ENCODE measurements around the gene USP47.
"Not testable (repeated sequence)": the region's sequence is repeated elsewhere in the genome, so short reads cannot be mapped to it uniquely, and the experiment has no call there.

The USP47 gene

GRCh38 chr11:11813288-11813962 lies 28.3 kb upstream of the USP47 start:
- Histone ChIP-seq H3K27me3 (ENCODE audit: control insufficient read depth, insufficient read depth, low read length) (no peaks in the 10 kb centered on the region), H3K27ac (ENCODE audit: low read depth, low read length) (peak overlapping the region; percentile 72), H3K36me3 (ENCODE audit: control insufficient read depth, insufficient read depth, low read length) (no peaks in the 10 kb centered on the region), H3K9ac (ENCODE audit: low read length) (no peak overlapping the region), H3K4me3 (ENCODE audit: low read length) (no peak overlapping the region), H3K4me1 (ENCODE audit: control insufficient read depth, insufficient read depth, low read length) (peaks cover 12% of the 10 kb centered on the region)

- H3K4me3 ChIP-seq (ENCODE audit: low read length) = no peak overlapping the region
- H3K9ac ChIP-seq (ENCODE audit: low read length) = no peak overlapping the region
- H3K27ac ChIP-seq (ENCODE audit: low read depth, low read length) = no peak overlapping the region
- peaks cover 6% of the 10 kb centered on the region for H3K4me1 ChIP-seq (ENCODE audit: control insufficient read depth, insufficient read depth, low read length)
- no peaks in the 10 kb centered on the region for H3K36me3 ChIP-seq (ENCODE audit: control insufficient read depth, insufficient read depth, low read length)
- H3K27me3 ChIP-seq (ENCODE audit: control insufficient read depth, insufficient read depth, low read length) = no peaks in the 10 kb centered on the region
Observed at GRCh38 chr11:11814614-11815452, 26.9 kb upstream of the USP47 start.

GRCh38 chr11:11816511-11817314 lies 25.1 kb upstream of the USP47 start:
- H3K4me3 ChIP-seq (ENCODE audit: low read length) = no peak overlapping the region
- no peaks in the 10 kb centered on the region for H3K27me3 ChIP-seq (ENCODE audit: control insufficient read depth, insufficient read depth, low read length)
- no peak overlapping the region for H3K9ac ChIP-seq (ENCODE audit: low read length)
- no peak overlapping the region for H3K27ac ChIP-seq (ENCODE audit: low read depth, low read length)
- H3K36me3 ChIP-seq (ENCODE audit: control insufficient read depth, insufficient read depth, low read length) = no peaks in the 10 kb centered on the region
- peaks cover 3% of the 10 kb centered on the region for H3K4me1 ChIP-seq (ENCODE audit: control insufficient read depth, insufficient read depth, low read length)

DNA sequence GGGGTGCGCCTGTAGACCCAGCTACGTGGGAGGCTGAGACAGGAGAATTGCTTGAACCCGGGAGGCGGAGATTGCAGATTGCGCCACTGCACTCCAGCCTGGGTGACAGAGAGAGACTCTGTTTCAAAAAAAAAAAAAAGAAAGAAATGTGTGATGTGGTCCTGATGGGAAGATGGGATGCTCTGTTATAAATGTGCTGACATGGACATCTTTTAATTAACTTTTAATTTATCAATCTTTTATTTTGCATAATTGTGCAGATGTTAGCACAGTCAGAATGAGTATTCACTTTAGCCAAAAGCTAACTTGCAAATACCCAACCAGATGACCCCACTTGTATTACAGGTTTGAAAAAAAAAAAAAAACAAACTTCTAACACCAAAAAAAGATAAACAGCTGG lies 23.8 kb upstream of the USP47 start:
- Histone ChIP-seq H3K27me3 (ENCODE audit: control insufficient read depth, insufficient read depth, low read length) (no peaks in the 10 kb centered on the region), H3K27ac (ENCODE audit: low read depth, low read length) (no peak overlapping the region), H3K4me3 (ENCODE audit: low read length) (no peak overlapping the region), H3K36me3 (ENCODE audit: control insufficient read depth, insufficient read depth, low read length) (no peaks in the 10 kb centered on the region), H3K4me1 (ENCODE audit: control insufficient read depth, insufficient read depth, low read length) (peaks cover 3% of the 10 kb centered on the region), H3K9ac (ENCODE audit: low read length) (no peak overlapping the region)

- H3K27me3 ChIP-seq (ENCODE audit: control insufficient read depth, insufficient read depth, low read length) = no peaks in the 10 kb centered on the region
- no peaks in the 10 kb centered on the region for H3K36me3 ChIP-seq (ENCODE audit: control insufficient read depth, insufficient read depth, low read length)
- H3K27ac ChIP-seq (ENCODE audit: low read depth, low read length) = no peak overlapping the region
- H3K4me1 ChIP-seq (ENCODE audit: control insufficient read depth, insufficient read depth, low read length) = peaks cover 3% of the 10 kb centered on the region
- no peak overlapping the region for H3K4me3 ChIP-seq (ENCODE audit: low read length)
- no peak overlapping the region for H3K9ac ChIP-seq (ENCODE audit: low read length)
Observed at GRCh38 chr11:11818529-11819121, 23.1 kb upstream of the USP47 start.

- Histone ChIP-seq H3K27me3 (ENCODE audit: control insufficient read depth, insufficient read depth, low read length) (no peaks in the 10 kb centered on the region), H3K9ac (ENCODE audit: low read length) (no peak overlapping the region), H3K4me1 (ENCODE audit: control insufficient read depth, insufficient read depth, low read length) (no peaks in the 10 kb centered on the region), H3K36me3 (ENCODE audit: control insufficient read depth, insufficient read depth, low read length) (no peaks in the 10 kb centered on the region), H3K27ac (ENCODE audit: low read depth, low read length) (no peak overlapping the region), H3K4me3 (ENCODE audit: low read length) (no peak overlapping the region)
Observed at GRCh38 chr11:11821899-11822298, 19.9 kb upstream of the USP47 start.

GRCh38 chr11:11822946-11823345 lies 18.8 kb upstream of the USP47 start:
- Histone ChIP-seq H3K4me3 (ENCODE audit: low read length) (no peak overlapping the region), H3K36me3 (ENCODE audit: control insufficient read depth, insufficient read depth, low read length) (no peaks in the 10 kb centered on the region), H3K27ac (ENCODE audit: low read depth, low read length) (no peak overlapping the region), H3K27me3 (ENCODE audit: control insufficient read depth, insufficient read depth, low read length) (no peaks in the 10 kb centered on the region), H3K4me1 (ENCODE audit: control insufficient read depth, insufficient read depth, low read length) (no peaks in the 10 kb centered on the region), H3K9ac (ENCODE audit: low read length) (no peak overlapping the region)

DNA sequence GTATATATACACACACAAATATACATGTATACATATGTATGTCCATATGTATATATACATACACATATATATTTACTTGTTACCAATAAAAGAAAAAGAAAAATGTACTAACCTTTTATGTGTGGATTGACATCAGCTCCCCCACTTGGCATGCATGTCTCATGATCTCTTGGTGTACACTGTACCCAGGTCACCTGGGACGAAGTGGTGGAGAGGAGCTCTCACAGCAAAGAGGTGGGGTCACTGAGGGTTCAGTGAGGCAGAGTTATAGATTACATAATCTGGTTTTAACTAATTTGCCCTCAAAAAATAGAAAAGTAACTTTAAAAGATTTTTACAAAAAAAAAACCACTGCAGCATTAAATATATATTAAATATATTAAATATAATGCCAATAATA lies 15.5 kb upstream of the USP47 start:
- no peaks in the 10 kb centered on the region for H3K36me3 ChIP-seq (ENCODE audit: control insufficient read depth, insufficient read depth, low read length)
- H3K4me3 ChIP-seq (ENCODE audit: low read length) = no peak overlapping the region
- no peak overlapping the region for H3K9ac ChIP-seq (ENCODE audit: low read length)
- H3K27ac ChIP-seq (ENCODE audit: low read depth, low read length) = no peak overlapping the region
- no peaks in the 10 kb centered on the region for H3K27me3 ChIP-seq (ENCODE audit: control insufficient read depth, insufficient read depth, low read length)
- H3K4me1 ChIP-seq (ENCODE audit: control insufficient read depth, insufficient read depth, low read length) = no peaks in the 10 kb centered on the region

GRCh38 chr11:11827272-11827671 lies 14.5 kb upstream of the USP47 start:
- H3K4me3 ChIP-seq (ENCODE audit: low read length) = no peak overlapping the region
- no peaks in the 10 kb centered on the region for H3K27me3 ChIP-seq (ENCODE audit: control insufficient read depth, insufficient read depth, low read length)
- H3K27ac ChIP-seq (ENCODE audit: low read depth, low read length) = no peak overlapping the region
- no peak overlapping the region for H3K9ac ChIP-seq (ENCODE audit: low read length)
- no peaks in the 10 kb centered on the region for H3K36me3 ChIP-seq (ENCODE audit: control insufficient read depth, insufficient read depth, low read length)
- no peaks in the 10 kb centered on the region for H3K4me1 ChIP-seq (ENCODE audit: control insufficient read depth, insufficient read depth, low read length)

DNA sequence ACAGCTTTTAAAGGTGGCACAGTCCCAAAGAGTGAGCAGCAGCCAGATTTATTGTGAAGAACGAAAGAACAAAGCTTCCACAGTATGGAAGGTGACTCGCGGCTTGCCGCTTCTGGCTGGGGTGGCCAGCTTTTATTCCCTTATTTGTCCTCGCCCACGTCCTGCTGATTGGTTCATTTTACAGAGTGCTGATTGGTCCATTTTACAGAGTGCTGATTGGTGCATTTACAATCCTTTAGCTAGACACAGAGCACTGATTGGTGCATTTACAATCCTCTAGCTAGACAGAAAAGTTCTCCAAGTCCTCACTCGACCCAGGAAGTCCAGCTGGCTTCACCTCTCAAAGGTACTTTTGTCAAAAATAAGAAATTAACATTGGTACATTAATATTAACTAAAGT lies 10.4 kb upstream of the USP47 start:
- not testable (repeated sequence) for H3K27ac ChIP-seq (ENCODE audit: low read depth, low read length); H3K9ac ChIP-seq (ENCODE audit: low read length); H3K4me3 ChIP-seq (ENCODE audit: low read length); H3K27me3 ChIP-seq (ENCODE audit: control insufficient read depth, insufficient read depth, low read length); H3K4me1 ChIP-seq (ENCODE audit: control insufficient read depth, insufficient read depth, low read length); H3K36me3 ChIP-seq (ENCODE audit: control insufficient read depth, insufficient read depth, low read length)

- H3K4me3 ChIP-seq (ENCODE audit: low read length) = no peak overlapping the region
- no peak overlapping the region for H3K9ac ChIP-seq (ENCODE audit: low read length)
- no peaks in the 10 kb centered on the region for H3K36me3 ChIP-seq (ENCODE audit: control insufficient read depth, insufficient read depth, low read length)
- H3K4me1 ChIP-seq (ENCODE audit: control insufficient read depth, insufficient read depth, low read length) = peaks cover 3% of the 10 kb centered on the region
- no peak overlapping the region for H3K27ac ChIP-seq (ENCODE audit: low read depth, low read length)
- no peaks in the 10 kb centered on the region for H3K27me3 ChIP-seq (ENCODE audit: control insufficient read depth, insufficient read depth, low read length)
Observed at GRCh38 chr11:11836676-11837231, 5.0 kb upstream of the USP47 start.

- no peaks in the 10 kb centered on the region for H3K36me3 ChIP-seq (ENCODE audit: control insufficient read depth, insufficient read depth, low read length)
- no peak overlapping the region for H3K9ac ChIP-seq (ENCODE audit: low read length)
- peaks cover 13% of the 10 kb centered on the region for H3K4me1 ChIP-seq (ENCODE audit: control insufficient read depth, insufficient read depth, low read length)
- H3K27me3 ChIP-seq (ENCODE audit: control insufficient read depth, insufficient read depth, low read length) = no peaks in the 10 kb centered on the region
- H3K4me3 ChIP-seq (ENCODE audit: low read length) = no peak overlapping the region
- no peak overlapping the region for H3K27ac ChIP-seq (ENCODE audit: low read depth, low read length)
Observed at GRCh38 chr11:11839718-11840117, 2.1 kb upstream of the USP47 start.
